Glomerular visceral epithelial cell (primary cell): ENCODE measurements around the gene SRC.

ENCODE experiments used
- DNase-seq: peaks from one replicate; pipeline ENCODE4 v3.0.0-alpha.2; 2016; ENCODE audit errors: extremely low spot score

Gene SRC

GRCh38 chr20:37382482-37383120, 36.7 kb downstream of the SRC start:
- DNase-seq: no peak

- peak; percentile 53 for DNase-seq
Observed at GRCh38 chr20:37383229-37383989, 37.5 kb downstream of the SRC start.

GRCh38 chr20:37384683-37385174, 38.8 kb downstream of the SRC start:
- peak; percentile 59 for DNase-seq

GRCh38 chr20:37385176-37385575, 39.2 kb downstream of the SRC start:
- no peak for DNase-seq

- no peak for DNase-seq
Observed at GRCh38 chr20:37385659-37386504, 39.9 kb downstream of the SRC start.

- DNase-seq: no peak
Observed at GRCh38 chr20:37386505-37387251, 40.7 kb downstream of the SRC start.

GRCh38 chr20:37387519-37388269, 41.8 kb downstream of the SRC start:
- no peak for DNase-seq

- no peak for DNase-seq
Observed at GRCh38 chr20:37388831-37389230, 42.9 kb downstream of the SRC start.

- DNase-seq: no peak
Observed at GRCh38 chr20:37389241-37389747, 43.4 kb downstream of the SRC start.

- no peak for DNase-seq
Observed at GRCh38 chr20:37389844-37390275, 43.9 kb downstream of the SRC start.

- no peak for DNase-seq
Observed at GRCh38 chr20:37390503-37390890, 44.6 kb downstream of the SRC start.

- DNase-seq: no peak
Observed at GRCh38 chr20:37390891-37391525, 45.1 kb downstream of the SRC start.

- DNase-seq: no peak
Observed at GRCh38 chr20:37392441-37393195, 46.7 kb downstream of the SRC start.

GRCh38 chr20:37393196-37393862, 47.4 kb downstream of the SRC start:
- DNase-seq: no peak

- no peak for DNase-seq
Observed at GRCh38 chr20:37393863-37394542, 48.1 kb downstream of the SRC start.

- no peak for DNase-seq
Observed at GRCh38 chr20:37394543-37395409, 48.8 kb downstream of the SRC start.

GRCh38 chr20:37395410-37395797, 49.5 kb downstream of the SRC start:
- DNase-seq: no peak
